ENCODE data around the gene LY6G5C.
A peak's percentile ranks its signal among the peaks of the same experiment; 100 is the strongest.

Gene LY6G5C

DNA sequence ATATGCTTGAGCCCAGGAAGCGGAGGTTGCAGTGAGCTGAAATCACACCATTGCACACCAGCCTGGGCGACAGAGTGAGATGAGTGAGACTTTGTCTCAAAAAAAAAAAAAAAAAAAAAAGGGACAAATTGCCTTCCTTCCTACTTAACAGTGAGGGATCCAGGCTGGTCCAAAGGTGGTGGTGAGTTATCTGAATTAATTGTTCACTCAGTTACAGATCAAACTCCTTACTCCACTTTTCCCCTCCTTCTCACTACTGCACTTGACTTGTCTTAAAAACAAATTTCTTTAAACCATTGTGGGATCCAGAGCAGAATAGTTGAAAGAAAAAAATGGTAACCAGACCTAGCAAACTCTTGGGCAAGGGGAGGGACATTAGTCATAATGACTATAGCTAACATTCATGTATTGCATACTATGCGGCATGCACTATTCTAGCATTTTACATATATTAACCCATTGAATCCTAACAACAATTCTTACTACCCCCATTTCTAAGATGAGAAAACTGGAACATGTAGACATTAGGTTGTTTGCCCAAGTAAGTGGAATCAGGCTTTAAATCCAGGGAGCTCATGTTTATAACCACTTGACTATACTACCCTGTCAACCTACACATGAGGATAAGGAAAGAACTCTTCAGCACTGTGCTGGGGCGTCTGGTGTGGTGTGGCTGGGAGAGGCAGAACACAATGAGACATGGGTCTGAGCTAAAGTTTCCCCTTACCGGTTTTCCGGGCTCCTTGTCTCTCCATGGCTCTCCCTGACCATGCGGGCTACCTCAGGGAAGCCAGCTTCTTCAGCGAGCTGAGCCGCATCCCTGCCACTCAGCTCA lies 17.5 kb downstream of the LY6G5C start:
- DNase-seq (ENCODE audit: extremely low read depth in 1 of 2, low read depth in 1 of 2), result no peak

DNA sequence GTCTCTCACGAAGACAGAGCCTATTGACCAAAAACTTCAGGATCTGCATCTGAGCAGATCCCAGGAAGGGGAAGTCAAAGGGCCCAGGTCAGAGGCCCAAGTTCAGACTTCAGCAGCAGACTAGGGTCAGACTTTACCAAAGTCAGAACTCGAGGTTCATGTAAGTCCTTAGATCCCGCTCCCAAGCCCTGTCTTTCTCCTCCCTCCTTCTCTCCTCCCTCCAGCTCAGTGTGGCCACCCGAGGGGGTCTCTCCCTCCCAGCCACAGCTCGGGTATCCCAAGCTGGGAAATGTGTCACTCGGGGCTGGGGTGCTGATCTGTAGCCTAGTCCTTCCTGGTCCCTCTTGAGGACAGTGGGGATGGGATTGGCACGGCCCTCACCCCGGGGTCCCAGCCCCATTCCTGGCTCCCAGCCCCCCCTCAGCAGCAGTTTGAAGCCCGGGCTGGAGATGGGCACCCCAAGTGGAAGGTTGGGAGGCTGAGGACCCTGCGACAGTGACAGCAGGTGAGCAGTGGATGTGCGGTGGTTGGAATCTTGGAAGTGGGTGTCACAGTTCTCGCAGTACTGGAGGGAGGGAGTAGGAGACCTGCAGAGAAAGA lies 18.6 kb downstream of the LY6G5C start:
- no peak for DNase-seq (ENCODE audit: extremely low read depth in 1 of 2, low read depth in 1 of 2)

GRCh38 chr6:31661262-31662123 lies 19.4 kb downstream of the LY6G5C start:
- no peak for DNase-seq (ENCODE audit: extremely low read depth in 1 of 2, low read depth in 1 of 2)

- DNase-seq (ENCODE audit: extremely low read depth in 1 of 2, low read depth in 1 of 2), result peak; percentile 63 to 74
Observed at GRCh38 chr6:31660381-31661261, 20.2 kb downstream of the LY6G5C start, which contains the start of gene C6orf47. Gene C6orf47 (minus strand): TSS chr6:31660778. CDS start chr6:31659947, 831 bp downstream.

DNA sequence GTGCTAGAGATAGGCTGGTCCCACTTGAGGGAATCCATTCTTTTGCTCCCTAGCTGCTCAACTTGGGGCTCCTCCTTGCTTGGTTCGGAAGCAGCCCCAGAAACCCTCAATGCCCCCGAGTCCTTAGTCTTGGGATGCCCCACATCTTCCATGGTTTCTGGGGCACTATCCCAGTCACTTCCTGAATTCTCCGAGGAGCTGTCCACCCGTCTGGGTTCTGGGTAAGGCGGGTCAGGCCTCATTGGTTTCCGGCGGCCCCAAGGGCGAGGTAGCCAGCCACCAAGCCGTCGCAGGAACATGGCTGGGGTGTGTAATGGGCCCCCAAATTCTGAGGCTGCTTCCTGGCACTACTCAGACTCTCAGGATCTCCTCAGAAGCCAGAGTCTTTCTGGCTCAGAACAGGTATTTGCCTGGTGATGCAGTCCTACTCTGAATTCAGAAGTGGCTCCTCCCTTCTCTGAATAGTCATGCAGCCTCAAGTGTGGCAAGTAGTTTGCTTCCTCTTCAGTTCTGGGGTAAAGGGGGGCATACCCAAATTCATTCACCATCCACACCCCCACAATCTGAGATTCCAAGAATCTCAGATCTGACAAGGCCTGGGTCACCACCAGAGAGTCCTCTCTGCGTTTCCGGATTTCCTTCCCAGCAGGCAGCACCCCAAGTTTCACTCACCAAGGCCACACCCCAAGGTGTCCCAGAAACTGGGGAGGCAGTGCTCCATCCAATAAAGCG lies 21.1 kb downstream of the LY6G5C start:
- DNase-seq (ENCODE audit: extremely low read depth in 1 of 2, low read depth in 1 of 2), result peak in 1 of 2 donors; percentile 18

DNA sequence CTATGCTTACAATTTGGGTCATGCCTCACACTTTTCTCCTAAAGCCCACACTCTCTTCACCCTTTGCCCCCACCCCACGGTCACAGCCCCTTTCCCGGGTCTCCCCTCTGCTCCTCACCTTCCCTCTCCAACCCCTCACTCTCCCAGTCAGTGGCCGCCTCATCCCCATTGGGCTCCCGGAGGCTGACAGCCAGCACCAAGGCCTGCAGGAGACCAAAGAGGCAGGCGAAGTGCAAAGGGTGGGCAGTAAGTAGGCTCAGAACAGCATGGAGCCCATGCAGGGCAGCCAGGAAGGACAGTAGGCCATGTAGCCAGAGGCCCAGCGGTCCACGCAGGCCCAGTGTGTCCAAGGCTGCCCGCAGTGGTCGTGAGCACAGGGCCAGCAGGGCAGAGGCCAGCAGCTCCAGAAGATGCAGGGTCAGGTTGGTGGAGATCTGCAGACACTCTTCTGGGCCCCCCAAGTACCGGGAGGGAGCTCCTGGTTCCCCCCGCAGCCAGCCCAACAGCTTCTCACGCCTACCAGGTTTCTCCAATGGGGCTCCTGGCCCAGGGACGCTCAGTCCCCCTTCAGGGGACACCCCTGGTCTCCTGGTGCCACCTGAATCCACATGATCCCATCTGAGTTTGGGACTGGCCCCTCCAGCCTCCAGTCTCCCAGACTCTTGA lies 21.8 kb downstream of the LY6G5C start:
- DNase-seq (ENCODE audit: extremely low read depth in 1 of 2, low read depth in 1 of 2), result no peak

DNA sequence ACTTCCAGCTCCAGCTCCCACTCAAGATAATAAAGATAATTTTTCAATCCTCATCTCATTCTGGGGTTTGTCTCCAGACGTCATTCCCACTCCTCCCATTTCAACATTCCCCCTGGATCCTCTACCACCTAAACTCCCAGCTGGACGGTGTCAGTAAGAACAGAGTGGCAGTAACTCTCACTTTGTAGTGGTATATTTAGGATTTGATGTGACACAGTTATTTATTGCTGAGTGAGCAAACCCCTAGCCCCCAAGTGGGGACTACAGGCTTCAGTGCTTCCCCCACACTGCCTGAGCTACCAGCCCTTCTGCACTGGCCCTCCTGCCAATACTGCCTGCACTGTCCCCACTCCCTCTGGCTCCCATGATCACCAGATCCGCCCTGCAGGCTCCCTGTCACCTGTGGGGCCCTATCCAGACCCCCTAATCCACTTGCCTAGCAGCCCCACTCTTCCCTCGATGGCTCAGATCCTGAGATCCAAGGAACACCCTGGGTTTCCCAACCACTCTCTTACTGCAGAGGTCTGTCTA lies 22.6 kb downstream of the LY6G5C start:
- no peak for DNase-seq (ENCODE audit: extremely low read depth in 1 of 2, low read depth in 1 of 2)

GRCh38 chr6:31657406-31658157 lies 23.3 kb downstream of the LY6G5C start:
- DNase-seq (ENCODE audit: extremely low read depth in 1 of 2, low read depth in 1 of 2), result peak in 1 of 2 donors; percentile 24

DNA sequence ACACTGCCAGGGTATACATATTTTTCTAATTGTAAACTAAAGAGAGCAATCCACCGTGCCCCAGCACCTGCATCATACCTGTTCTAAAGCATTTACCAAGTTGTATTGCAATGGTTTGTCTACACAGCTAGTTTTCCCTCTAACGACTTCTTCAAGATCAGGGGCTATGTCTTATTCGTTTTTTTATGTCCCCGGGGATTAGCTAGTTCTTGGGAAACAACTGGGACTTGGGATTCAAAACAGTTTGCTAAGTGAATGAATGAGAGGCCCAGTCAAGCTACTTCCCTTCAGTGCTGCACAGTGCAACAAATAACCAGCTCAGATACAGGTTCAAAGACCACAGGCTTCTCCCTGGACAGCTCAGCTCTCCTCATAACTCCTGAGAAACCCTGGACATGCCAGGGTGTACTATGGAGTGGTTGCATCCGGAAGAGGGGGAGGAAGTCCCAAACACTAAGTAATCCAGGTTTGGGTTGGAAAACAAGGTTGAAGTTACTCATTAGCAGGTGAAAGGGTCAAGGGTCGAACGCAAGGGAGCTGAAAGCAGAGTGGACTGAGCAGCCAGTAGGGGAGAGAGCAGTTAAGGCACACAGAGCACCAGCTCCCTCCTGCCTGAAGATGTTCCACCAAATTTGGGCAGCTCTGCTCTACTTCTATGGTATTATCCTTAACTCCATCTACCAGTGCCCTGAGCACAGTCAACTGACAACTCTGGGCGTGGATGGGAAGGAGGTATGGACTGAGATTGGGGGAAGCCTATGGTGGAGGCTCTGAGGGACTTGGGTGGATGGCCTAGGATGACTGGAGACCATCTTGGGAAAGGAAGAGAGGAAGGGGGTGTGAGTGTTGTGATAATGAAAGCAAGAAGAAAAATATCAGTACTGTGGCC lies 25.3 kb downstream of the LY6G5C start, which contains the start of gene APOM:
TSS of gene APOM (plus strand) at position 546 of the 889 bp plus-strand sequence. CDS start at position 619, 73 bp downstream.
- DNase-seq (ENCODE audit: extremely low read depth in 1 of 2, low read depth in 1 of 2), result no peak

DNA sequence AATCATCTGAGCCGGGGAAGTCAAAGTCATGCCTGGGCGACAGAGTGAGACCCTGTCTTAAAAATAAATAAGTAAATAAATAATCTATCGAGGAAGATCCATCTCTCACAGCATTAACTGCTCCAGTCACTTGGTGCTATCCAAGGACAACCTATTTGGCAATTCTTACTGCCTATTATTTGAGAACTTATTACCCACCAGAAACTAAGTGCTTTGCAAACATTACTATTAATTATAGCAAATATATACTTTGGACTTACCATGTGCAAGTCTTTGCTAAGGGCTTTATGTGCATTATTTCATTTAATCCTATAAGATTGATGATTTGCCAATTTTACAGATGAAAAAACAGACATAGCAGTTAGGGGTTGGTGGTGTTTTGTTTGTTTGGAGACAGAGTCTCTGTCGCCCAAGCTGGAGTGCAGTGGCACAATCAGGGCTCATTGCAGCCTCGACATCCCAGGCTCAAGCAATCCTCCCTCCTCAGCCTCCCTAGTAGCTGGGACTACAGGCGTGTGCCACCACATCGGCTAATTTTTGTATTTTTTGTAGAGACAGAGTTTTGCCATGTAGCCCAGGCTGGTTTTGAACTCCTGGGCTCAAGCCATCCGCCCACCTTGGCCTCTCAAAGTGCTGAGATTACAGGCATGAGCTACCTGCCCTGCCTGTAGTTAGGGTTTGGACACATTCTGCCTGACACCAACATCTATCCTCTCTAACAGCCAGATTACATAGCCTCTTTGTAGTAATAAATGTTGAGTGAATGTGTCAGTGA lies 26.1 kb downstream of the LY6G5C start:
- no peak for DNase-seq (ENCODE audit: extremely low read depth in 1 of 2, low read depth in 1 of 2)

DNA sequence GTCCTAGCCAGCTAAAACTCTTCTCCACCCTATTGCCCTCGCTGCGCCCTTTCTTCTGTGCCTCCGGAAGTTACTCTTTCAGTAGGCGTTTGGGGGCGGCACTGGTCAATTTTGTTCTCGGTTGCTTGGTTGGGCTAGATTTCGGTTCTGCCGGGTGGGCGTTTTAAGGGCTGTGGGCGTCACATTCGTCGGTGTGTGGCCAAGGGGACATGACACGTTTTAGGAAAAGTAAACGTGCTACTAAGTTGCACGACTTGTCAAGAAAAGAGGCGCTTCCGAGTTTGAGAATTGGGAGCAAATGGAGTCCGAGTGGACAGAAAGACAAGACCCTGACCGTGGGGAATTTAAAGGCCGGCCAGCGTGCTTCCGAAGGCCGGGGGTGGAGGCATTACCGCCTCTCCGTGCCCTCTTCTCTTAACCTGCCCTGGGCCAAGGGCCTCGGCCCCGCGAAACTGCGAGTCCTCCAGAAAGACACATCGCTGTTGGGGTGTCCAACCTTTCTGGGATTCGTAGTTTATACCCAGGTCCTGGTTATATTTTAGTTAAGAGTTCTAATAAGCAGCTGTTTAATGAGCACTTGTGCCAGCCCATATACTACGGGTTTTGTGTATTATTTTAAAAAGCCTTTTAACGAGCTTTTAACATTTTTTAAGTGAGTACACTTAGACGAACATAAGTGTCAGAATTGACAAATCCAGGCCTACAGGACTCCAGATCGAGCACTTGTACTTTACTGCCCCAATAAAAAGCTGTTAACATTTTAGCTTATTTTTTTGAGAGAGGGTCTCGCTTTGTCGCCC lies 27.7 kb downstream of the LY6G5C start:
- DNase-seq (ENCODE audit: extremely low read depth in 1 of 2, low read depth in 1 of 2), result peak; percentile 72 to 89

- DNase-seq (ENCODE audit: extremely low read depth in 1 of 2, low read depth in 1 of 2), result peak in 1 of 2 donors; percentile 70
Observed at GRCh38 chr6:31651602-31652191, 29.2 kb downstream of the LY6G5C start.

DNA sequence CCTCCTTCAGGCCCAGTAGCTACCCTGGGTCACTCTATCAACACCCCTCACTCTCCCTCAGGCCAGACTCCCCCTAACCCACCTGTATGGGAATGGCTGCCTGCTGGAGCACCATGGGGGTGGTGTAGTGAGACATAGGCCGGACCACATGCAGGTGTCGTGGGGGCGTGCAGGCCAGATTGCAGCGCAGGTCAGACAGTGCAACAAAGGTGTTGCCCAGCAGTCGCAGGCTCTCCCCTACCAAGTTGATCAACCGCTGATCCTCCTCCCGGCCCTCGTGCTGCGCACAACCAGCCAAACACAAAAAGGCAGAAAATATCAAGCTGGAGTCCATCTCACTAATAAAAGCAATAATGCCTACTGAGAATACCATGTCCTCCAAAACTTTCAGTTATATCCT lies 35.5 kb downstream of the LY6G5C start:
- no peak for DNase-seq (ENCODE audit: extremely low read depth in 1 of 2, low read depth in 1 of 2)

DNA sequence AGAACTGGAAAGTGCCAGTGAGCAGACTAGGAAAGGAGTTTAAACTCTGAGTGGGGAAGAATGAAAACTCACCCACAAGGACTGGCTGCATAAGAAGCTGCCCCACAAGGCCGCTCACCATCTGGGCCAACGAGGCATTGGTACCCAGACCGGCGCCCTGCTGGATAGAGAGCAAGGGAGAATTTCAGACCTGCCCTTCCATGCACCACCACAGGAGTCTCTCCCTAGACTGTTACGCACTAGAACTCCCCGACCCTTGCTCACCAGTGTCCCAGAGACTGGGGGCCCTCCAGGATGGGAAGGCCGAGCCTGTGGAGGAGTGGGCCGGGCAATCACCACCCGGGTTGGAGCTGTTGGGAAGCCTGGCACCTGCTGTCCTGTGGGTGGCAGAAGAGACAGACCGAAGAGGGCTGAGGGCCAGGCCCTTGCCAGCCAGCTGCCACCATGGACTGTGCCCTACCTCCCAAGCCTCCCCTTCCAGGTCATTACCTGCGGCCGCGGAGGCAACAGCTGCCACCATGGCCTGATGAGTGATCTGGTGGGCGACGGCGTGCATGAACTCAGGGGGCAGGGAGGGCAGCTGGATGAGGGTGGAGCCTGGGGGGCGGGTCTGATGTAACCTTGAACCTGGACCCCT lies 36.9 kb downstream of the LY6G5C start:
- no peak for DNase-seq (ENCODE audit: extremely low read depth in 1 of 2, low read depth in 1 of 2)
